IMR-90 (cell line): ENCODE data around the gene TCF12. TPM values are rescaled to one million over a fixed set of nuclear protein-coding genes. Genes with fewer than 3 reads are reported as not detected.

Experiments used
- ATAC-seq: fragments of 200-7000 bp; cut with Tn5 transposase; 2 replicates; pipeline ENCODE4 v1.9.1; 2020; ENCODE audit warnings: low read depth, mild to moderate bottlenecking, moderate library complexity
- BruUV-seq: library from RNA; stranded (reverse); fragments of 400-500 nt; replicated peaks from 2 replicates; lab custom pipeline; 2021; lab: Mats Ljungman, UMichigan
- CTCF ChIA-PET: fragments of 300-600 bp; formaldehyde crosslinking; extraction: SDS; loops from one replicate; lab custom pipeline; 2021; ENCODE audit warnings: antibody characterized with exemption; lab: Yijun Ruan, JAX
- POLR2A ChIA-PET: fragments of 300-600 bp; sonication (Branson Sonifier 250); formaldehyde crosslinking; loops from one replicate; lab custom pipeline; 2022; ENCODE audit warnings: antibody characterized with exemption; ENCODE audit not compliant: unreplicated experiment; lab: Charles Lee
- DNase-seq: peaks from one replicate; pipeline ENCODE4 v3.0.0; 2013
- H2AFZ ChIP-seq: replicated peaks from 2 replicates; pipeline ENCODE3; 2013; ENCODE audit warnings: low read length, mild to moderate bottlenecking; ENCODE audit not compliant: poor library complexity
- H2AK5ac ChIP-seq: 2 replicates; pipeline ENCODE4 v1.6.1; 2013; ENCODE audit warnings: low read depth, low read length, inconsistent platforms
- H2AK9ac ChIP-seq: replicated peaks from 2 replicates; pipeline ENCODE3; 2013; ENCODE audit warnings: mild to moderate bottlenecking, low read depth, low read length, moderate library complexity; ENCODE audit not compliant: poor library complexity
- H2BK120ac ChIP-seq: 2 replicates; pipeline ENCODE4 v1.6.1; 2013; ENCODE audit warnings: low read depth, low read length, inconsistent platforms
- H2BK15ac ChIP-seq: 3 replicates; pipeline ENCODE4 v1.6.1; 2013; ENCODE audit warnings: low read depth, low read length, inconsistent platforms
- H2BK20ac ChIP-seq: 2 replicates; pipeline ENCODE4 v1.6.1; 2013; ENCODE audit warnings: low read depth, mild to moderate bottlenecking, inconsistent platforms, low read length, moderate library complexity
- H2BK5ac ChIP-seq: 2 replicates; pipeline ENCODE4 v1.6.1; 2013; ENCODE audit warnings: mild to moderate bottlenecking, low read depth, low read length, inconsistent platforms; ENCODE audit not compliant: poor library complexity, severe bottlenecking
- H3K14ac ChIP-seq: replicated peaks from 2 replicates; pipeline ENCODE4 v1.6.1; 2013; ENCODE audit warnings: low read depth, low read length, inconsistent platforms
- H3K18ac ChIP-seq: 2 replicates; pipeline ENCODE4 v1.6.1; 2013; ENCODE audit warnings: low read depth, low read length, control low read depth
- H3K23ac ChIP-seq: 2 replicates; pipeline ENCODE4 v1.6.1; 2013; ENCODE audit warnings: low read depth, low read length, inconsistent platforms
- H3K27ac ChIP-seq: 2 replicates; pipeline ENCODE4 v1.5.1; 2013; ENCODE audit warnings: mild to moderate bottlenecking, control low read depth, low read length; ENCODE audit not compliant: insufficient read depth
- H3K27me3 ChIP-seq: 2 replicates; pipeline ENCODE4 v1.6.1; 2013; ENCODE audit warnings: low read length; ENCODE audit not compliant: control insufficient read depth, insufficient read depth
- H3K36me3 ChIP-seq: 2 replicates; pipeline ENCODE4 v1.6.1; 2013; ENCODE audit warnings: low read length, mixed read lengths; ENCODE audit not compliant: control insufficient read depth, insufficient read depth
- H3K4ac ChIP-seq: 2 replicates; pipeline ENCODE4 v1.6.1; 2013; ENCODE audit warnings: low read depth, low read length, inconsistent platforms
- H3K4me1 ChIP-seq: 2 replicates; pipeline ENCODE4 v1.6.1; 2013; ENCODE audit warnings: low read length, mixed read lengths; ENCODE audit not compliant: control insufficient read depth, insufficient read depth
- H3K4me2 ChIP-seq: 2 replicates; pipeline ENCODE4 v1.6.1; 2013; ENCODE audit warnings: low read depth, mild to moderate bottlenecking, control low read depth, low read length, moderate library complexity
- H3K4me3 ChIP-seq: 2 replicates; pipeline ENCODE4 v1.5.1; 2013; ENCODE audit warnings: low read depth, mild to moderate bottlenecking, control low read depth, low read length, moderate library complexity; ENCODE audit not compliant: insufficient read depth
- H3K56ac ChIP-seq: 2 replicates; pipeline ENCODE4 v1.6.1; 2013; ENCODE audit warnings: low read length, inconsistent platforms; ENCODE audit not compliant: insufficient read depth; ENCODE audit errors: extremely low read depth
- H3K79me1 ChIP-seq, 2 experiments: 2 replicates each; pipeline ENCODE4 v1.6.1; 2013; ENCODE audit warnings: low read length in 2 of 2, inconsistent platforms in 1 of 2, low read depth in 1 of 2
- H3K9ac ChIP-seq: 2 replicates; pipeline ENCODE4 v1.6.1; 2013; ENCODE audit warnings: low read depth, low read length, control low read depth
- H3K9me1 ChIP-seq: 2 replicates; pipeline ENCODE4 v1.6.1; 2013; ENCODE audit warnings: low read length, inconsistent platforms; ENCODE audit not compliant: insufficient read depth
- H3K9me3 ChIP-seq: 2 replicates; pipeline ENCODE4 v1.6.1; 2013; ENCODE audit warnings: low read length; ENCODE audit not compliant: control insufficient read depth, insufficient read depth
- H4K20me1 ChIP-seq: 2 replicates; pipeline ENCODE4 v1.6.1; 2013; ENCODE audit warnings: low read length, inconsistent platforms; ENCODE audit not compliant: insufficient read depth
- H4K5ac ChIP-seq: 2 replicates; pipeline ENCODE4 v1.6.1; 2013; ENCODE audit warnings: mild to moderate bottlenecking, low read depth, low read length, control low read depth
- H4K8ac ChIP-seq, 2 experiments: 2 replicates each; pipeline ENCODE4 v1.6.1; 2013; ENCODE audit warnings: low read depth in 2 of 2, low read length in 2 of 2, control low read depth in 1 of 2, inconsistent platforms in 1 of 2
- H4K91ac ChIP-seq: 2 replicates; pipeline ENCODE4 v1.6.1; 2013; ENCODE audit warnings: low read depth, low read length, inconsistent platforms; ENCODE audit not compliant: insufficient read depth
- MAFK ChIP-seq: IDR thresholded peaks from 2 replicates; pipeline ENCODE4 v1.6.1; 2012; ENCODE audit warnings: low read depth, low read length, improper control_type of control experiment
- MXI1 ChIP-seq: IDR thresholded peaks from 2 replicates; pipeline ENCODE4 v1.6.1; 2012; ENCODE audit warnings: low read depth, mild to moderate bottlenecking, low read length, moderate library complexity, borderline replicate concordance
- NFE2L2 ChIP-seq: fragments of 150-350 bp; IDR thresholded peaks from 2 replicates; pipeline ENCODE4 v1.6.1; 2016; ENCODE audit warnings: low read depth, mild to moderate bottlenecking, low read length
- WGBS, 2 experiments: methylation state at CpG; one replicate each; pipeline versions ENCODE4 v1.1.5 to v1.1.7; 2013; ENCODE audit warnings: missing lambda C conversion rate in 2 of 2; ENCODE audit not compliant: insufficient read length in 1 of 2; ENCODE audit errors: extremely low coverage in 2 of 2; 5-methylcytosine and 5-hydroxymethylcytosine counted together
- dilution Hi-C: fragments of 300-500 bp; cut with HindIII; formaldehyde crosslinking; loops from one replicate; pipeline ENCODE4 v1.14.3; 2018; ENCODE audit warnings: low sequenced_read_pairs; ENCODE audit not compliant: unreplicated experiment
- in situ Hi-C: fragments of 300-500 bp; cut with MboI; formaldehyde crosslinking; loops from 3 replicates; pipeline ENCODE4 v1.14.3; 2019; ENCODE audit warnings: low sequenced_read_pairs, inconsistent platforms, mixed read lengths
- intact Hi-C: fragments of 100-400 bp; cut with micrococcal nuclease; formaldehyde crosslinking; loops from 2 replicates; pipeline ENCODE4 v1.10.0; 2022
- polyA plus RNA-seq, 3 experiments: library from polyadenylated mRNA; depleted of rRNA; stranded (reverse); fragments of >200 nt; gene quantifications; 2 replicates each; pipeline ENCODE4 v1.2.3, GENCODE V29; 2012; ENCODE audit warnings: low replicate concordance in 1 of 3
- total RNA-seq: library from RNA; depleted of rRNA; stranded (reverse); fragments of >200 nt; gene quantifications from 2 replicates; pipeline ENCODE4 v1.2.3, GENCODE V29; 2012

The TCF12 gene
- total and polyA plus RNA-seq, 2 of the 4 experiments (the other 2 are of a cell fraction) = 79.4 to 160 TPM

GRCh38 chr15:57281321-57281720 is 362.9 kb downstream of the TCF12 start:
- H2BK20ac ChIP-seq = no peak overlapping the region
- no peak overlapping the region for H3K9ac ChIP-seq
- no peak overlapping the region for H3K23ac ChIP-seq
- ChIA-PET CTCF (no interaction called here), POLR2A (no interaction called here)
- H3K4me2 ChIP-seq = no peak overlapping the region
- H3K14ac ChIP-seq = no peak overlapping the region
- no peak overlapping the region for H3K27ac ChIP-seq
- H2BK15ac ChIP-seq = no peak overlapping the region
- H3K27me3 ChIP-seq = no peaks in the 10 kb centered on the region
- H3K9me3 ChIP-seq = no peaks in the 10 kb centered on the region
- no peak overlapping the region for H2AK9ac ChIP-seq
- no peak overlapping the region for H2BK120ac ChIP-seq
- no peak for TF ChIP-seq NFE2L2
- no peak for TF ChIP-seq MXI1
- no peak for TF ChIP-seq MAFK
- H3K4ac ChIP-seq = no peak overlapping the region
- in situ Hi-C loops (no loop called here), intact Hi-C loops (no loop called here), dilution Hi-C loops (no loop called here)
- H2AFZ ChIP-seq = no peak overlapping the region
- H3K36me3 ChIP-seq = peaks cover 37% of the 10 kb centered on the region
- no peak overlapping the region for H3K56ac ChIP-seq
- H3K4me3 ChIP-seq = no peak overlapping the region
- 98% methylated on average over 6 of the region's 8 CpGs; no CpG with 5 or more reads in 1 of the 2 experiments for WGBS, 2 experiments
- 0 out of 2 replicates have a peak, but pooled peaks cover 3% of the 10 kb centered on the region for H4K20me1 ChIP-seq
- no peak overlapping the region for H3K18ac ChIP-seq
- no TSS peak for BruUV-seq
- DNase-seq (no peak), ATAC-seq (no peak)
- H3K79me1 ChIP-seq = peaks cover 5 to 17% of the 10 kb centered on the region in 2 experiments; a peak in 2 of 4 replicates
- no peak overlapping the region for H2AK5ac ChIP-seq
- H4K8ac ChIP-seq = no peak overlapping the region
- H3K9me1 ChIP-seq = peaks cover 5% of the 10 kb centered on the region; the same call in 1 of the 2 replicates
- no peak overlapping the region for H4K5ac ChIP-seq
- peaks cover 4% of the 10 kb centered on the region; the same call in 1 of the 2 replicates for H3K4me1 ChIP-seq
- H2BK5ac ChIP-seq = no peak overlapping the region
- H4K91ac ChIP-seq = no peak overlapping the region
